KMS-11 (cell line): ENCODE data around the gene PAN3.

Experiments
- H2AFZ ChIP-seq: fragments of 200-600 bp; sonication (generic); 2 replicates; pipeline ENCODE4 v1.6.1; 2016; ENCODE audit warnings: antibody characterized with exemption, mixed run types, low read depth
- H3K27ac ChIP-seq: fragments of 200-600 bp; sonication (generic); 2 replicates; pipeline ENCODE4 v1.6.1; 2016; ENCODE audit warnings: mild to moderate bottlenecking, mixed run types
- H3K27me3 ChIP-seq: fragments of 200-600 bp; sonication (generic); 2 replicates; pipeline ENCODE4 v1.6.1; 2017; ENCODE audit warnings: mild to moderate bottlenecking, low read depth, mixed run types, moderate library complexity; ENCODE audit not compliant: insufficient read depth
- H3K36me3 ChIP-seq: fragments of 200-600 bp; sonication (generic); 2 replicates; pipeline ENCODE4 v1.6.1; 2017; ENCODE audit warnings: mild to moderate bottlenecking, mixed run types; ENCODE audit not compliant: insufficient read depth
- H3K4me1 ChIP-seq: fragments of 200-600 bp; sonication (generic); 2 replicates; pipeline ENCODE4 v1.6.1; 2016; ENCODE audit warnings: mild to moderate bottlenecking, low read depth, mixed run types; ENCODE audit not compliant: poor library complexity, severe bottlenecking
- H3K4me2 ChIP-seq: fragments of 200-600 bp; sonication (generic); 2 replicates; pipeline ENCODE4 v1.7.0; 2016; ENCODE audit warnings: mild to moderate bottlenecking, mixed run types
- H3K4me3 ChIP-seq: fragments of 200-600 bp; sonication (generic); IDR thresholded peaks from 2 replicates; pipeline ENCODE4 v1.6.1; 2017; ENCODE audit warnings: low read depth, low read length, mixed read lengths; ENCODE audit not compliant: insufficient read depth
- H3K79me2 ChIP-seq: fragments of 200-600 bp; sonication (generic); 2 replicates; pipeline ENCODE4 v1.6.1; 2016; ENCODE audit warnings: low read depth, mixed run types; ENCODE audit not compliant: insufficient read depth
- H3K9ac ChIP-seq: fragments of 200-600 bp; sonication (generic); 2 replicates; pipeline ENCODE4 v1.6.1; 2016; ENCODE audit warnings: mild to moderate bottlenecking, mixed run types
- H4K20me1 ChIP-seq: fragments of 200-600 bp; sonication (generic); 2 replicates; pipeline ENCODE4 v1.6.1; 2016; ENCODE audit warnings: mild to moderate bottlenecking, mixed run types; ENCODE audit not compliant: insufficient read depth
- CTCF ChIP-seq: fragments of 200-600 bp; sonication (generic); conservative IDR thresholded peaks from 2 replicates; pipeline ENCODE4 v1.6.1; 2017; ENCODE audit warnings: low read depth, mild to moderate bottlenecking, antibody characterized with exemption, low read length, moderate library complexity, mixed read lengths

PAN3 gene

GRCh38 chr13:28129911-28130693 is 8.2 kb upstream of the PAN3 start:
- Histone ChIP-seq H3K9ac (no peak overlapping the region), H3K4me3 (no peak overlapping the region), H3K4me1 (no peaks in the 10 kb centered on the region), H4K20me1 (no peaks in the 10 kb centered on the region), H3K27me3 (no peaks in the 10 kb centered on the region), H3K79me2 (no peaks in the 10 kb centered on the region), H3K27ac (no peak overlapping the region), H3K4me2 (no peak overlapping the region), H2AFZ (no peak overlapping the region), H3K36me3 (no peaks in the 10 kb centered on the region)
- TF ChIP-seq CTCF = no peak

GRCh38 chr13:28131646-28132045 is 6.7 kb upstream of the PAN3 start:
- Histone ChIP-seq H3K79me2 (no peaks in the 10 kb centered on the region), H2AFZ (no peak overlapping the region), H3K27me3 (no peaks in the 10 kb centered on the region), H3K4me3 (no peak overlapping the region), H3K4me1 (no peaks in the 10 kb centered on the region), H3K36me3 (no peaks in the 10 kb centered on the region), H3K4me2 (no peak overlapping the region), H3K27ac (no peak overlapping the region), H4K20me1 (no peaks in the 10 kb centered on the region), H3K9ac (no peak overlapping the region)
- TF ChIP-seq CTCF = no peak

DNA sequence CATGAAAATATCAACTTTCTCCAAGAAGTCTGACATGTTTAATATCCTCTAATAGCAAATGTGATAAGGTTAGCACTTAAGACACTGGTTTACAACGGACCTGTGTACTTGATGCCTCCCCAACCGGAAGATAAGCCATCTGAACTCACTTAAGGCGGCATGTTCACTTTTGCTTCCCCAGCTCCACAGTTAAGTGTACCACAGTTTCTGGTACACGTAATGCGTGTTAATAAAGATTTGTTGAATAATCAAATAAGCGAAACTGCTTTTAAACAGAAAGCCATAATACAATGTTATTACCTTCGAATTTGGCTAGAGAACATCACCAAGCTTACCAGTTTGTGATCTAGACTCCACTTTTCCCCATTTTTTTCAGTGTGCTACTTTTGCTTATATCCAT is 1.4 kb upstream of the PAN3 start:
- Histone ChIP-seq H3K4me1 (peaks cover 6% of the 10 kb centered on the region), H4K20me1 (no peaks in the 10 kb centered on the region), H3K4me2 (peak overlapping the region; percentile 73), H2AFZ (no peak overlapping the region), H3K79me2 (peaks cover 32% of the 10 kb centered on the region), H3K27me3 (no peaks in the 10 kb centered on the region), H3K27ac (no peak overlapping the region), H3K36me3 (no peaks in the 10 kb centered on the region), H3K9ac (no peak overlapping the region), H3K4me3 (no peak overlapping the region)
- no peak for TF ChIP-seq CTCF

DNA sequence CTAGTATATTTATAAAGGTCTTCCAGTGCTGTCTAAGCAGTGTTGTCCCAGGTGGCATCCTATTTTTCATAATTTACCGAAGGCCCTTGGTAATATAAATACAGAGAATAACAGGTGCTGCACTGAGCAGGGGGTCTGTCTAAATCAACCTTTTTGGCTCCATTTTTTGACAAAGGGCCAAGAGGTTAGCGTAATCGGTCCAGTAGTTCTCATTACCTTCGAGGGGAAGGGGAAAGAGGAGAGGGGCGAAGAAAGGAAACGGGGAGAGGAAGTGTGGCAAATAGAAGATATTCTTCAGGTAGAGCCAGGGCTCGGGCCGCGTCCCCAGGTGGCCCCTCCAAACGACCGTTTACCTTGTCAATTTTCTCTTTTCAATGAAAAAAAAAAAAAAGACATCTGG is 749 bp upstream of the PAN3 start:
- no peaks in the 10 kb centered on the region for H4K20me1 ChIP-seq
- H3K27ac ChIP-seq = peak overlapping the region; percentile 90
- peaks cover 6% of the 10 kb centered on the region for H3K4me1 ChIP-seq
- H3K4me3 ChIP-seq = no peak overlapping the region
- no peak for TF ChIP-seq CTCF
- peak overlapping the region; percentile 73 for H3K4me2 ChIP-seq
- H2AFZ ChIP-seq = peak overlapping the region; percentile 67; the same call in 1 of the 2 replicates
- H3K79me2 ChIP-seq = peaks cover 39% of the 10 kb centered on the region
- peak overlapping the region; percentile 86 for H3K9ac ChIP-seq
- no peaks in the 10 kb centered on the region for H3K36me3 ChIP-seq
- no peaks in the 10 kb centered on the region for H3K27me3 ChIP-seq
